AG20443 (cell line): ENCODE results near the gene DSC1.
"Not testable (repeated sequence)": the region's sequence is repeated elsewhere in the genome, so short reads cannot be mapped to it uniquely, and the experiment has no call there.

Experiments used
- DNase-seq: peaks from one replicate; pipeline ENCODE4 v3.0.0; 2012; ENCODE audit warnings: low spot score, mixed read lengths

DSC1 gene

DNA sequence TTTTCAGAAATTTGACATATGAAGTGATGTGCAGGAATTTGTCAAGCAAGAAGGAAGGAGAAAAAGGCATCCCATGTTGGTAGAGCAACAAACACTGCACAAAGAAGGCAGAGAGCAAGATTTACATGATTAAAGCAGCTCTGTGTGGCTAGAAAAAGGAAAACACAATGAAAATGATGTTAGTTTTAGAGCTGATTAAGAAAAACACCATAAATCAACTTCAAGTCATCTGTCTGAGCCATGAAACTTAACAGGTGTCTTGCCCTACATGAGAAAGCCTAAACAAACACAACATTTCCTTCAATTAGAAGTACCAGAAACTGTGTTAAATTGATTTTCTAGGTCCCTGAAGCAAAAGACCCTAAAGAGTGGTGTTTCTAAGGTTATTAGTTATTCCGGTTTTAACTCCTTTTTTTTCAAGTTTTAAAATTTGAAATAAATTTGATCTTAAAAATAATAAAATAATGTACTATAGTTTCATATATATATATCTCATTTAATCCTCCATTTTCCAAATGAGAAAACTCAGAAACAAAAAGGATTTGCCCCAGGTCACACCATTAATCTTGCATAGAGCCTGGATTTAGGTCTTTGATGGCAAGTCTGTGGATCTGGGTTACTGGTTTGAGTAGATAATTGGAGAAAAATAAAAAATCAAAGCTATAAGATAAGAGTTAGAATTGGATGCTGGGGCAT, 8.6 kb upstream of the DSC1 start:
- no peak for DNase-seq

DNA sequence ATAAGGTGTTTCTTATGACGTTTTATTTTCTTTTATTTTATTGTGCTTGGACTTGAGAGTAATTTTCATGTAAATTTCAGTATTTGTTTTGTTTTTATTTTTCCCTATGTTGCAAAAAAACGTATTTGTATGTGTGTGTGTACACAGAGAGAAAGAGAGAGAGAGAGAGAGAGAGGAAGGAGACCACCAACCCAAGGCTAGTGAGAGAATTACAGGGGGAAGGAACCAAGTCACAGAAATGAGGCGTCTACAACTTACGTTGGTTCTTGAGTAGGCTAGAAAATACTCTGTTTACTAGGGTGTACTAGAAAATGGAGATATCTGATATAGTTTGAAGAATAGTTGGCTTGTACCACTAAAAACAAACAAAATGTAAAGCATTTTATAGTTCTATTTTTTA, 7.7 kb upstream of the DSC1 start:
- no peak for DNase-seq

DNA sequence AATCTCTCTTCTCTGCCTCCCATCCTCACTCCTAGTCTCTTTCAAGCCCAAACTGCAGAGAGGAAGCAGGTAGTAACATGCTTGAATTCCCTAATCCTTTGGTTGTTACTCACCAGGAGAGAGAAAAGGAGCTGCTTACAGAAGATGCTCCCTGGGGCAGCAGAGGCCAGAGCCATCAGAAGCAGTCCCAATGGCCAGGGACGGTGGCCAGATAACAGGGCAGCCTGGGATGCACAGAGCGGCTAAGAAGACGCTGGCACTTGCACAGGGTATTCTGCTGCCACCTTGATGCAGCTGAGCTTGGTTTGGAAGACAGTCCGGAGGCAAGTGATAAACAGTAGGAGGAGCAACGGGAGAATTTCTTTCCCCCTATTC, 250 bp downstream of the DSC1 start:
- no peak for DNase-seq

DNA sequence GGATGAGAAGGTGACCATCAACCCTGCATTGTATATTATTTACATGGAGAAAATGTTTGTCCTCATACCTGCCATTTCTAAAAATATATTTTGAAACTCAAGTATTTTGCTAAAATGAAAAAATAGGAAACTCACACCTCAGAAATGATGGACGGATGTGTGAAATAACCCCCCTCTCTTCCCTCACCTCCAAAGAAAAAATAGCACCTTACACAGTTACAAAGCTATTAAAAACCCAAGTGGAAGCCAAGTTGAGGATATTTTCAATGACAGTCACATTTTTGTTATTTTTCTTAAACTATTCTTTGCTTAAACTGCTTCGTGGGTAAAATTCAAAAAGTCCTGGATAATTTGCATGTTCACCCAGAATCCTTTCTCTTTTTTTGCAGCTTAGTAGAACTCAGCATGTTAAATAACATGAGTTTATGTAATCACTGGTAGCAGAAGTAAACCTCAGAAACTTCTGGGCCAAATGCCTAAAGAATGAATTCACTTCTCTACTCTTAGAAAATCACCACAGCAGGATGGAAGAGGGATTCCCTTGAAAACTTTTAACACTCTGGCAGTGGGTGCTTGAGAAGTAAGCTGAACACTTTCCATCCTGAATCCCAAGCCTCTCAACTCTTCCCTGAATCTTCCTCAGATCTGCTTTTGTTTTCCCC, 768 bp downstream of the DSC1 start:
- no peak for DNase-seq

DNA sequence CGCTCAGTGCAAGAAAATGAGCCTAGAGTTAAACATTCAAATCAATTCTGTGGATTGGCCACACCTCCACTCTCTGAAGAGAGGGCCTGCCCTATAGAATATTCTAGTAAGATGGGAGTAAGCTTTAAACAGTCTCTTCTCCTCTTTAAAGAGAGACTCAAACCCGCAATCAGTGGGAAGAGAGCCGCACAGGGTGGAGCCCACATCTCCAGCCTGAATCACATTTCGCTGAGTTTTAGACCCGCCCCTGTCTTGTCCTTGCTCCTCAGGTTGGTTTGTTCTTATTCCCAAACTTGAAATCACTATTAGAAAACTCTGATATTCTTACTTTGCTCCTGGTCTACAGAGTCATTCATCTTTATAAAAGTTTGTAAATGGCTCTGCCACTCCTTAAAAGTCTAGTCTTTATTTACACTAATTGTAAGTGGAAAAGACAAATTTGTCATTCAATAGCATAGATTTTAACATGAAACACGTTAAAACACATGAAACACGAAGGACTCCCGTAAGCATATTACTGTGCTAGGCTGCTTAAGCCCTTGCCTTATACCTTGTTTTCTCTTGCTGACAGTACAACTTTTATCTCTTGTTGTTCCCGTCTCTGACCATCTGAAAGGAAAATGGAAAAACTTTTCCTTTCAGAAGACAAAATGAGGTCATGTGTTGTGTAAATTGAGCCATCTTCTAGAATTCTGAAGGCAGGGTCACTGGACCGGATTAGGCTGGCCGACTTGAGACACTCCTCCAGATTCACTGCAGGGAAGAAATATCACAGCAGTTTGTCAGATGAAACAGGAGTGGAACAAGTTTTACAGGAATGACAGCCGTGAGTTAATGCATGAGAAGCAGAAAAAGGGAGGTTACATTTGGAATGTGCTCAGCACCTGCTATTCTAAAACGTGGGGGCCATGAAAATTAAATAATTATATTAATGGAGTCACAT, 5.6 kb downstream of the DSC1 start:
- DNase-seq: no peak

DNA sequence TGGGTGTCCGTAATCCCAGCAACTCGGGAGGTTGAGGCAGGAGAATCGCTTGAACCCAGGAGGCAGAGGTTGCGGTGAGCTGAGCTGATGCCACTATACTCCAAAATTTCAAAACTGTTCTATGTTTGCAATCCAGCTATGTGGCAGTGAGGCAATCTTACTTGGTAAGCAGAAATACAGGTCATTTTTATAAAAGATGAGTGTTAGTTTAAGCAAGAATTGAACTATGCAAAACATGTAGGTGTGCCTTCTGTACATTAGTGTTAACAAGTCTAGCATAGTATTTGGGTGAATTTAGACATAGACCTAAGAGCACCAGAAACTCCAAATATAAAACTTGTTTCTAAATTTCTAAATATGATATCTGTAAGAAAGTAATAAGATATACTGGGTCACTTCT, 7.2 kb downstream of the DSC1 start:
- DNase-seq: no peak

DNA sequence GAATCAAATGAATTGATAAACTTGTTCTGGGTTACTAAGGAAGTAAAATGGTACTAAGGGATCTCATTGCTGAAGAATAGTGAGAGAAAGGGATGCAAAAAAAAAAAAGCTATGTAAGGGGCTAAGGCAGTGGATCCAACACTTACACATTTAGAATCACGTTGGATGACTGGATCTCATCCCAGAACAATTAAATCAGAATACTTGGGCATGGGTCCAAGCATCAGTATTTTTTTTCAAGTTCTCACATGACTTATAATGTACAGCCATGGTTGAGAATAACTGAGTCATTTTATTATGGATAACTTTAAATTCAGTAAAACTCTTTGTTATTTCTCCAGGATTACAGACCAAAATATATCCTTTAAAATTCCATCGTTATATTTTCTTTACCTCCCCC, 8.5 kb downstream of the DSC1 start:
- no peak for DNase-seq

DNA sequence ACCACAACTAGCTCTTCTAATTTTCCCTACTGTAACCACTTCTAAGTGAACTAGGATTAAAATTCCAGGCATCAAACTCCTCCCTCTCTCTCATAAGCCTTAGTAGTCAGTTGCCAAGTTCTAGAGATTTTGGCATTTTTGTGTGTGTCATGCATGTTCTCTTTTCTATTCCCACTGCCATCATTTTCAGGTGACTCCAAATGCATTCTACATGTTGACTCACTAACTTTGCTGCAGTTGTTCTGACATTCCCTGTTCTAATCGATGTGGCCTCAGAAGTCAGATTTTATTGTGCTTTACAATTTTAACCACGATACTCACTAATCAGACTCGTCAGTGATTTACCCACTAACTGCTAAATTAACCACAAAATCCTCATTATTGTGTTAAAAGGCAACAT, 13.3 kb downstream of the DSC1 start:
- no peak for DNase-seq

DNA sequence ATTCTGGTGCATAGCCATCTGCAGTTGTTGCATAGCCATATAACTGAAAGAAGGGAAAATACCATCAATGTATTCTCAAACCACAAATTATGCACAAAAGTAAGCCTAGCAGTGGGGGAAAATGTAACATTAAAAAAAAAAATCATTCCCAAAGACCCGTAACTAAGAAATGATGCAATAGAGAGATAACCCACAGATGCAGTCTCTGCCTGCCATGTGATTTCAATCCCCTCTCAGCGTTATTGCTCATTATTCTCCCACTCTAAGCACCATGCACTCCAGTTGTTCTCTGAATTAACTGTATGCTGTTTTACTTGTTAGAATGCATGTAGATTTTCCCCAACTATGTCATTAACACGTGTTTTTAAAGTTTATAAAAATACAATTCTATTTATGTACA, 14.1 kb downstream of the DSC1 start:
- no peak for DNase-seq

DNA sequence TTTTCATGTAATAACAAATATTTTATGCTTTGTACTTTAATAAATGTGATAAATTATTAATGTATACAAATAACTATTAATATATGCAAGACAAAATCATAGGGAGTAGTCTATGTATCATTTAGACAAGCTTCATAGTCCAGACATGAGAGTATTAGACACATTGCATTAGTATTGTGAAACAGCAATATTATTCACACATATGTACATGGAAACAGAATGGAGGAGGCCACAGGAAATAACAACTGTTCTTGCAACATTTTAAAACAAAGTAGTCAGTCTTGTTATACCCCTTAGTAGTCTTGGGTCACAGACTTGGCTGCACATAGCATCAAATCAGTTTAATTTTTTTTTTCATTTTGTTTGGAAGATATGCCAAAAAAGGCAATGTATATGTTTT, 15.8 kb downstream of the DSC1 start:
- no peak for DNase-seq

DNA sequence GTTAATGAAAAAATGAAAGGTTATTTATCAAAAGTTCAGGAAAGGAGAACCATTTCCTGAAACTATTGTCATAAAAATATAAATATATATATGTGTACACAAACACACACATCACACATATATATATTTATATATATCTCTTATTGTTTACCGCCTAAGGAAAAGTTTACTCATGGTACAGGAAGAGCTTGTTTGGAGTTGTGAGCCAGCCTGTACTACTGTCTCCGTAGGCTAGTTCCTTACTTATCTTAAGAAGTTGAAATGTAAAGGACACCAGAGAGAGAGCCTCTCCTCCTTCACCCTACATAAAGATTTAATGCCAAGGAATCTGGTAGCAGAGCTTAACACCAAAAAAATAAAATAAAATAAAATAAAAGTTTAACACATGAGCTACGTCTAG, 19.6 kb downstream of the DSC1 start:
- DNase-seq: no peak

DNA sequence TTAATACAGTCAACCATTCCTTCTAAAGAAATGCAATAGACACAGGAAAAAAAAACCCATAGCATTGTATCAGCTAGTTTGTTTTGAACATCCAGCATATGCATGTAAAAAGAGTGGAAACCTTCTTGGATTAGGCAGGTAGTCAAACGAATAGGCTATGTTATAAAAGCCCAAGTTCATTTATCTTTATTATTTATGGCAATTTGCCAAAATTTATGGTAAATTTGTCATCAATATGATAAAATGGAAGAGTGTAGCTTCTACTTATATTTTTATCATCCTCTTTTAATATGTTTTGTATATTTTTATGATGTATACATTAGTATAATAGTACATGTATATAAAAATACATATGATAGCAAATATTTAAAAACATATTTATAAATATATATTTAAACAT, 23.9 kb downstream of the DSC1 start:
- no peak for DNase-seq

DNA sequence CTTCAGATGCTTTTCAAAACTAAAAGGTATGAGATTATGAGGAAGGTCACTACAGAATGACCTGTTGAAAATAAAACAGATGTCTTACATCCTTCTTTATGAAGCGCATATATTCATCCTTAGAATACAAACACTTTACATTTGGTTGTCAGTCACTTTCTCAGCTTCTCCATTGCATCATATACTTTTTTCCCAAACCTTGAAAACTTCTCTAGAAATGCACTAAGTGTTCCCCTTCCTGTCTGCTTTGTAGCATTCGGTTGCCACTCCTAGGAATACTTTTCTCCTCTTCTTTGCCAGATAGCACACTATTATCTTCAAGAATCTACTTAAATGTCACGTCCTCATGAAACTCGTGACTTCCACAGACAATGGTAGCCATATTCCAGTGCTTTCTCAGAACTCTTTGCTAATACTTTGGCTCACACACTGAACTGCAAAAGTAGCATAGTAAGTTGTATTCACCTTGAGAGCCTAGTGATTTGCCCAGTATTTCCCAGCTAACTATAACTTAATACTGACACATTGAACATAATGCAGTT, 27.6 kb downstream of the DSC1 start:
- no peak for DNase-seq

DNA sequence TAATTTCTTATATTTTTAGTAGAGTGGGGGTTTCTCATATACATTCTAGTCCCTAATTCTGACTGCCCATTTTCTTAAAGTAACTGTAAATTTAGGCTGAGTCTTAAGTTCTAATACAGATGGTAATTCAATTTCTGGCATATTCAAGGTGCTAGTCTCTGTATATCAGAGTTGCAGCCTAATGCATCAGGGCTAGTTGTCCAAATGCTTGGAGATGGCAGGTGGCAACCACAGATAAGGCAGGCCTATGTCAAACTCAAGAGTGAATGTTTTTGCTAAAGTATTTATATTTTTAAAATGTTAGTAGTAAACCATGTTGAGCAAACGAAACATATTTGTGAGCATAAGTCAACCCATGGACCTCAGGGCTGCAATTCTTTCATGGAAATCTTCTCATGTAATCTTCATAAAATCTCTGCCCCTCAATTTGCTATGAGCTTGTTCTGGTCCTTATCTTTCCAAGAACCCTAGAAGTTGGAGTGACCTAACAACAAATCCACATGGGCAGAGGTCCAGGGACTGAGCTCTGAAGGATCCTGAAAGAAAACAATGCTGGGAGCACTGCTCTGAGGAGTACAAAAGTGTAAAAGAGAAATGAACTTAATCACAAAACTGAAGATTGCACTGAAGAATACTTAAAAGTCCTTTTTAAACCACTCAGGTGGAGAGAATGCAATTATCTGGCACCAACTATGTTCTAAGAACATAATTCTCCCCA, 33.1 kb downstream of the DSC1 start:
- no peak for DNase-seq

DNA sequence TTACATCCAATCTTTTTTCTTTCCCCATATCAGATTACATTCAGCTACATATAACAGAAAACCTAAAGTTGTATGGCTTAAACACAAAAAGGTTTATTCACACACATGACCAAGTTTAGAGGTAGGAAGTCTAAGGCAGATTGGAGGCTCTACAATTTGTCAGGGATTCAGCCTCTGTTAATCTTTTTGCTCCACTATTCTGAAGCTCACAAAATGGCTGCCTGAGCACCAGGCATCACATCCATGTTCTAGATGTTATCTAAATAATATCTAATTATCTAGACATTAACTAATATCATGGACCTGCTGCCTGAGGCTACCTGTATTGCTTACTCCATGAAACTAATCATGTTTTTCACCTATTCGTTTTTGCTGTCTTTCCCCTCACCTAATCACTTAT, 36.8 kb downstream of the DSC1 start:
- DNase-seq: no peak

DNA sequence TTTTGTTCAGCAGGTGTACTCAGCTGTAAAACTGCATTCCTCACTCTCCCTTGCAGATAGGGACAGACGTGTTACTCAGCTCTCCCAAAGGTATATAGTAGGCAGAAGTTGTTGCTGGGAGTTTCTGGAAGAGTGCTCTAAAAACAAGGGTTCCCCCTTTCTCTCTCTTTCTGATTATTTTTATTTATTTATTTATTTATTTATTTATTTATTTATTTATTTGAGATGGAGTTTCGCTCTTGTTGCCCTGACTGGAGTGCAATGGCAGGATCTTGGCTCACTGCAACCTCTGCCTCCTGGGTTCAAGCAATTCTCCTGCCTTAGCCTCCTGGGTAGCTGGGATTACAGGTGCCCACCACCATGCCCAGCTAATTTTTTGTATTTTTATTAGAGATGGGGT, 39.5 kb downstream of the DSC1 start:
- DNase-seq: not testable (repeated sequence)

DNA sequence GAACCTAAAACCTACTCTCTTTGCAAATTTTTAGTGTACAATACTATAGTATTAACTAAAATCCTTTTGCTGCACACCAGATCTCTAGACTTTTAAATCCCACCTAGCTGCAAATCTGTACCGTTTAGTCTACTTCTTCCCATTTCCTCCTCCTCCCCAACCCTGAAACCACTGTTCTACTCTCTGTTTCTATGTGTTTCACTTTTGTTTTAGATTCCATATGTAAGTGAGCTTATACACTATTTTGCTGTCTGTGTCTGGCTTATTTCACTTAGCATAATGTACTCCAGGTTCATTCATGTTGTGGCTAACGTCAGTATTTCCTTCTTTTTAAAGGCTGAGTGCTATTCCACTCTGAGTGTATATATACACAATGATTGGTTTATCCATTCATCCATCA, 42.1 kb downstream of the DSC1 start:
- no peak for DNase-seq

DNA sequence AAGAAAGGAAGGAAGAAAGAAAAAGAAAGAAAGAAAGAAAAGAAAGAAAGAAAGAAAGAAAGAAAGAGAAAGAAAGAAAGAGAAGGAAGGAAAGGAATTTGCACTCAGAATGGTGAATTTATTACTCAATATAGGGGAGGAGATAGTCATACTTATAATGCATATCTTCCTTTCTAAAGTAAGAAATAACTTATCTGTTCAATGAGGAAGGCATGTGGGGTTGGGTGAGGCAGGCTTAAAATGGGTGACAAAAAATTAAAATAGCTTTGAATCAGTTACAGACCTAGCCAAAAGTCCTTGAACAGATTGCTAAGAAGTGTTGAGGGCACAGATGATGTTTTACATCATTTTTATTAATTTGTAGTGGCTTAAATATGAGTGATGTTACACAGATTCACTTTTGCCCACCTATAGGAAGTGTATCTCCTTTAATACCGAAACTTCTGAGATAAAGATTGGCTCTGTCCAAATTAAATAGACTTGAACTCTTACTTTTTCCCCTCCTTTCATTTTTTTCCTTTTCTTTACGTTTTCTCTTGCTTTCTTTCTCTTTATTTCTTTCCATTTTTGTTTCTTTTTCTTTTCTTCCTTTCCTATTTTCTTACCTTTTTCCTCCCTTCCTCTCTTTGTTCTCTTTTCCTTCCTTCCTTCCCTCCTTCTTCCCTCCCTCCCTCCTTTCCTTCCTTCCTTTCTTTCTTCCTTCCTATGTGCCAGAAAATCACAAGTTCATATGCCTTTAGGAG, 45.6 kb downstream of the DSC1 start:
- DNase-seq: no peak

DNA sequence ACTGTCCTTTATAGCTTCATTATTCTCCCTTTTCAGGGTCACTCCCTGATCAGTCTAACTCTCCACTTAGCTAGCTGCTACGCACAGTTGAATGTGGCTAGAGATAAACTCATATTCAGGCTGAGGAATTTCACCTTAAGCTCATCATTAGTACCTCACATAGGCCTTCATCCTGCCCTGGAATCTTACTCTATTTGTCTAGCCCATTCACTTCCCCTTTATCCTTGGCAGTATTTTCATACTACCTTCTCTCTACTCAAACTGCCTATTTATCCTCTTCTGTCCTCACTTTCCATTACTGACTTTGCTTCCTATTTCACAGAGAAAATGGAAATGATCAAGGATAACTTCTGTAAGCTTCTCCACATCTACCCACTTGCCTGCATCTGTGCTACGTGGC, 49.9 kb downstream of the DSC1 start:
- no peak for DNase-seq

DNA sequence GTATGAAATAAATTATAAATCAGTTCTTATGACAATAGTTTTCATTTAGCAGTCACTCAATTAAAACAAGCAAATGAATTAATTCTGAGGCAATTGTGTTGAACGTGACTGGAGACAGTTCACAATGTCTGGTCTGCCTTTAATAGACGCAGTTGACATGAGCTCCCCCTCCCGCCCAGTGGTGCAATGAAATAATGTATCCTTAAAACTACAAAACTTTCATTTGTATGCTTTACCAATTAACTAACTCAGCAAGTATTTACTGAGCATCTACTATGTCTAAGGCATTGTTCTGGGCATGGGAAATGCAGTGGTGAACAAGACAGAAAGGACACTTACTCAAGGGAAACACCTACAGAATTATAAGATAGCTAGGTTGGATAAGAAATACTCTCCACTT, 56.9 kb downstream of the DSC1 start:
- no peak for DNase-seq

DNA sequence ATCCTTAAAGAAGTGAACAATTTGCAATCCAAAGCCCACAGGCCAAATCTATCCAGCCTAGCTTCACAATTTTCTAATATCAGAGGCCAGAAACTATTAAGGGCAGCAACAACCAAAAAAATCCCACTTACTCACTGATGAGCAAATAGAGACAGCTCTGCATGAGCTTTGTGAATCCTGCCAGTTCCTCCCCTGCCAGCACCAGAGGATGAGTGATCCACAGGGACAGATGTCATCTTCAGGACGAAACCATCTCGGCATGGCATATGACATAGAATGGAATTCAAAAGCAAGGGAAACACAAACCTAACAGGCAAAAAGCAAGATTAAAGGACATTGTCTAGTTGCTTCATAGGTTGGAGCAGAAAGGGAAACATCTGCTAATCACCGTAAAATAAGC, 58.2 kb downstream of the DSC1 start:
- DNase-seq: no peak
